ENCODE data around the gene TCF20. TPM values are rescaled to one million over a fixed set of nuclear protein-coding genes. Genes with fewer than 3 reads are reported as not detected.

TCF20 gene
- total RNA-seq, 1 donor from 2014 or later = 52.4 TPM

DNA sequence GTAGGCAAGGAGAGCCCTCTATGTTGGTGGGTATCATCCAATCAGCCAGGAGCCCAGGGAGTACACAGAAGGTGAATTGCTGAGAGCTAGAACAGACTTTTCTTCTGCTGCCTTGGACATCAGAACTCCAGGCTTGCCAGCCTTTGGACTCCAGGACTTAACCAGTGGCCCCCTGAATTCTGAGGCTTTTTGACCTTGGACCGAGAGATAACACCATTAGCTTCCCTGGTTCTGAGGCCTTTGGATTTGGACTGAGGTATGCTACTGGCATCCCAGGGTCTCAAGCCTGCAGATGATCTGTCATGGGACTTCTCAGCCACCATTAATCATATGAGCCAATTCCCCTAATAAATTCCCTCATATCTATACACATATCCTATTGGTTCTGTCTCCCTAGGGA, 21.5 kb downstream of the TCF20 start:
- Histone ChIP-seq H3K36me3 (ENCODE audit: control insufficient read depth, insufficient read depth, low read length) (no peaks in the 10 kb centered on the region), H3K4me3 (ENCODE audit: low read depth, low read length) (no peak overlapping the region), H3K27me3 (ENCODE audit: control insufficient read depth, insufficient read depth, low read length) (no peaks in the 10 kb centered on the region)
- TF ChIP-seq, protein P1, sequence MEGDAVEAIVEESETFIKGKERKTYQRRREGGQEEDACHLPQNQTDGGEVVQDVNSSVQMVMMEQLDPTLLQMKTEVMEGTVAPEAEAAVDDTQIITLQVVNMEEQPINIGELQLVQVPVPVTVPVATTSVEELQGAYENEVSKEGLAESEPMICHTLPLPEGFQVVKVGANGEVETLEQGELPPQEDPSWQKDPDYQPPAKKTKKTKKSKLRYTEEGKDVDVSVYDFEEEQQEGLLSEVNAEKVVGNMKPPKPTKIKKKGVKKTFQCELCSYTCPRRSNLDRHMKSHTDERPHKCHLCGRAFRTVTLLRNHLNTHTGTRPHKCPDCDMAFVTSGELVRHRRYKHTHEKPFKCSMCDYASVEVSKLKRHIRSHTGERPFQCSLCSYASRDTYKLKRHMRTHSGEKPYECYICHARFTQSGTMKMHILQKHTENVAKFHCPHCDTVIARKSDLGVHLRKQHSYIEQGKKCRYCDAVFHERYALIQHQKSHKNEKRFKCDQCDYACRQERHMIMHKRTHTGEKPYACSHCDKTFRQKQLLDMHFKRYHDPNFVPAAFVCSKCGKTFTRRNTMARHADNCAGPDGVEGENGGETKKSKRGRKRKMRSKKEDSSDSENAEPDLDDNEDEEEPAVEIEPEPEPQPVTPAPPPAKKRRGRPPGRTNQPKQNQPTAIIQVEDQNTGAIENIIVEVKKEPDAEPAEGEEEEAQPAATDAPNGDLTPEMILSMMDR (IDR thresholded peaks at IDR 0.05; ENCODE audit: insufficient read depth, low read length, poor library complexity, severe bottlenecking) = no peak
- no peak for DNase-seq (ENCODE audit: low read depth)

DNA sequence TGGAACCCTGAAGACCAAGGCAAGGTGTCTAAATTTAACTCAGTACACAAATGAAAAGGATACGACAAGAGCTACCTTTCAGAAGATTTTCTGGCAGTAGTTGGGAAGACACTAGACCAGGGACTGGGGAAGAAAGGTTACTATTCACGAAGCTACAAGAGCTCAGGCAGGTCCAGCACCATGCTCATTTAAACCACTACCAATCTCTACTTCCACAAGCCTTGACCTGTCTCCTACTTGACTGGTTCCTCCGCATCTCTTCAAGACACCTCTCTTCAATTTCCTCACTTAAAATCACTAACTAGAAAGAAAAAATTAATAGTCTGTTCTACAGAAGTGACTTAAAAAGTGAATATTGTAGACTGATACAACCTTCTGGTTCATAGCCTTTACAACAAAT, 22.9 kb downstream of the TCF20 start:
- no peaks in the 10 kb centered on the region for H3K27me3 ChIP-seq (ENCODE audit: control insufficient read depth, insufficient read depth, low read length)
- DNase-seq (ENCODE audit: low read depth) = no peak
- H3K4me3 ChIP-seq (ENCODE audit: low read depth, low read length) = no peak overlapping the region
- TF ChIP-seq, protein P1 (IDR thresholded peaks at IDR 0.05; ENCODE audit: insufficient read depth, low read length, poor library complexity, severe bottlenecking) = no peak
- no peaks in the 10 kb centered on the region for H3K36me3 ChIP-seq (ENCODE audit: control insufficient read depth, insufficient read depth, low read length)

DNA sequence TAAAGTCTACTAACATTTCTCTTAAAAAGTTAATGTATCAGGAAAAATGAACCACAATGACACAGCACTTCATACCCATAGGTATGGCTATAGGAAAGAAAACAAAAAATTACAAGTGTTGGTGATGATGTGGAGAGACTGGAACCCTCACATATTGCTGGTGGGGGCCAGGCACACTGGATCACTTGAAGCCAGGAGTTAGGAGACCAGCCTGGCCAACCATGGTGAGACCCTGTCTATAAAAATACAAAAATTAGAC, 26.7 kb downstream of the TCF20 start:
- DNase-seq (ENCODE audit: low read depth) = no peak
- Histone ChIP-seq H3K36me3 (ENCODE audit: control insufficient read depth, insufficient read depth, low read length) (no peaks in the 10 kb centered on the region), H3K27me3 (ENCODE audit: control insufficient read depth, insufficient read depth, low read length) (no peaks in the 10 kb centered on the region), H3K4me3 (ENCODE audit: low read depth, low read length) (no peak overlapping the region)
- TF ChIP-seq, protein P1 (IDR thresholded peaks at IDR 0.05; ENCODE audit: insufficient read depth, low read length, poor library complexity, severe bottlenecking) = no peak

- DNase-seq (ENCODE audit: low read depth) = no peak
- H3K4me3 ChIP-seq (ENCODE audit: low read depth, low read length) = no peak overlapping the region
- no peaks in the 10 kb centered on the region for H3K36me3 ChIP-seq (ENCODE audit: control insufficient read depth, insufficient read depth, low read length)
- TF ChIP-seq, protein P1 (IDR thresholded peaks at IDR 0.05; ENCODE audit: insufficient read depth, low read length, poor library complexity, severe bottlenecking) = no peak
- no peaks in the 10 kb centered on the region for H3K27me3 ChIP-seq (ENCODE audit: control insufficient read depth, insufficient read depth, low read length)
Observed at GRCh38 chr22:42236848-42237247, 33.6 kb downstream of the TCF20 start.

DNA sequence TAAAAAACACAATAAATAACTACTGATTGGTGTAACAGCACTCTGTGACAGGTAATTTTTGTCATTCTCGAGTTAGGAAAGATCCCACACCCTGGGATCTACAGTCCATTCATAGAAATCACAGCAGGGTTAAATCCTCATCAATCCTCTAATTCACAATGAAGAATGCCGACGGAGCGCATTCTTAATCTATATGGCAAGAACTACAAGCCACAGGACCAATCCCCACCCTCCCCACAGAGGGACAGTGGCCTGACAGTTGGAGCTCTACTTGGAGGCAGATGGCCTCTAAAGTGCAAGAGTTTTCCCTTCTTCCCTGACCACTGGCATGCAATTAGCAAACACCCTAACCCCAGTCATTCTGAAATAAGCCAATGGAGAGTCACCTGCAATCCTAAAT, 34.2 kb downstream of the TCF20 start:
- Histone ChIP-seq H3K27me3 (ENCODE audit: control insufficient read depth, insufficient read depth, low read length) (no peaks in the 10 kb centered on the region), H3K36me3 (ENCODE audit: control insufficient read depth, insufficient read depth, low read length) (no peaks in the 10 kb centered on the region)

GRCh38 chr22:42233879-42234278, 36.6 kb downstream of the TCF20 start:
- no peak for DNase-seq (ENCODE audit: low read depth)
- TF ChIP-seq, protein P1 (IDR thresholded peaks at IDR 0.05; ENCODE audit: insufficient read depth, low read length, poor library complexity, severe bottlenecking) = no peak
- Histone ChIP-seq H3K4me3 (ENCODE audit: low read depth, low read length) (no peak overlapping the region), H3K36me3 (ENCODE audit: control insufficient read depth, insufficient read depth, low read length) (no peaks in the 10 kb centered on the region), H3K27me3 (ENCODE audit: control insufficient read depth, insufficient read depth, low read length) (no peaks in the 10 kb centered on the region)

More for the DNA sequence above, 34.2 kb downstream of the TCF20 start:
- H3K4me3 ChIP-seq (ENCODE audit: low read depth, low read length) = no peak overlapping the region
- DNase-seq (ENCODE audit: low read depth) = no peak
- TF ChIP-seq, protein P1 (IDR thresholded peaks at IDR 0.05; ENCODE audit: insufficient read depth, low read length, poor library complexity, severe bottlenecking) = no peak

Data from kidney epithelial cell (primary cell).